HG02885 (cell line): ENCODE results near the gene REG1A.

ENCODE experiments used
- ATAC-seq: cut with Tn5 transposase; IDR thresholded peaks from one replicate; pipeline ENCODE4 v1.9.1; 2021; ENCODE audit warnings: mild to moderate bottlenecking; ENCODE audit not compliant: unreplicated experiment, poor library complexity

The REG1A gene

GRCh38 chr2:79120194-79120713 is at the start of gene REG1A:
Gene REG1A, plus strand, starts transcription at chr2:79120488. Its CDS starts 374 bp downstream, at chr2:79120862.
- ATAC-seq, result no peak

DNA sequence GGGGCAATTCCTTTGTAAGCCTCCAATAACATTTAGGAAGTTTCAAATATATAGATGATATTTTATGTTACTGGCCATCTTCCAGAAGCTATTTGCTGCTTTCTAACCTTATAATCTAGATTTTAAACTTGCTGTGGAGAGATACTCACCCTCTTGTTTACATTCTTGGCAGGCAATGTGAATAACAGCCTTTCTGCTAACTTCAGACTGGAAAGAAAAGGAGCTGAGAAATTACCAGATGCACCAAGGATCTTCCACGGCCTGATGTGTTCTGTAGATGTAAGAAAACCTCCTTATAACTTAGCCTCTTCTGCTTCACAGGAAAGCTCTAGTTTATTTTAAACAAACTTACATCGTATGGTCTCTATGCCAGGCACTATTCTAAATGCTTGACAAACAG is 49.2 kb upstream of the REG1A start:
- no peak for ATAC-seq

DNA sequence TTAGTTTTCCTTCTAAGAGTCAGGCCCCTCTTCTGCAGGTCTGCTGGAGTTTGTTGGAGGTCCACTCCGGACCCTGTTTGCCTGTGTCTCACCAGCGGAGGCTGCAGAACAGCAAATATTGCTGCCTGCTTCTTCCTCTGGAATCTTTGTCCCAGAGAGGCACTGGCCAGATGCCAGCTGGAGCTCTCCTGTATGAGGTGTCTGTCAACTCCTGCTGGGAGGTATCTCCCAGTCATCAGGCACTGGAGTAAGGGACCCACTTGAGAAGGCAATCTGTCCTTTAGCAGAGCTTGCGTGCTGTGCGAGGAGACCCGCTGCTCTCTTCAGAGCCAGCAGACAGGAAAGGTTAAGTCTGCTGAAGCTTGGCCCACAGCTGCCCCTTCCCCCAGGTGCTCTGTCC is 37.3 kb upstream of the REG1A start:
- ATAC-seq, result no peak

DNA sequence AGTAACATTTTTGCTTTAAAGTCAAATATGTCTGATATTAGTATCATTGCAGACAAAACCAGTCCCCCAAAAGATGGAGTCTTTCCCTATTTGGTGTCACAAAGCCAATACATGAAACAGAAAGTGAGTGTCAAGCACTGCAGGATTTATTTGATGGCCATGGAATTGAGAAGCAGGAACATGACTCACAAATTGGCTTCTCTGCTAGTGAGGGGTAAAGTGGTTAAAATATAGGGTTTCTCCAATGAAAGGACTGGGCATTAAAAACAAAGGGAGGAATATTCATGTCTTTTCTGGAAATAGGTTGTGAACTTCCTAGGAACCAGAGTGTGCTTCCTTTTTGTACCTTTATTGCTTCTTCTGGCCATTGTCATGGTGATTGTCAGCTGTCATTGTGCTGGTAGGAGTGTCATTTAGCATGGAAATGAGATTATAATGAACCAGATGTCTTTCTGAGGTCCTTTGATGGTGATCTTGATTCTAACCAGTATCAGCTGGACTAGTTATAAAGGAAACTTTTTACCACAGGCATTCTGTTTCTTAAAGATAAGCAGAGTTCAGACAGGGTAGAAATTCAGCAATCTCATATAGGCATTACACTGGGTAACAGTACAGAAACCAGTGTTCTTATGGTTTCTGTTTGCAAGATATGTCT is 36.6 kb upstream of the REG1A start:
- no peak for ATAC-seq

- no peak for ATAC-seq
These were observed 35.7 kb upstream of the REG1A start for GRCh38 chr2:79084495-79085135.

- no peak for ATAC-seq
These were observed 34.9 kb upstream of the REG1A start for GRCh38 chr2:79085382-79085781.

GRCh38 chr2:79086255-79086654 is 34.0 kb upstream of the REG1A start:
- ATAC-seq, result no peak

- no peak for ATAC-seq
These were observed 32.4 kb upstream of the REG1A start, which contains the start of gene REG1B for GRCh38 chr2:79087785-79088364. Gene REG1B, minus strand, starts transcription at chr2:79087993. Its CDS starts 381 bp downstream, at chr2:79087612.

GRCh38 chr2:79090693-79091092 is 29.6 kb upstream of the REG1A start:
- ATAC-seq, result no peak

GRCh38 chr2:79097843-79098242 is 22.4 kb upstream of the REG1A start:
- ATAC-seq, result no peak

GRCh38 chr2:79099140-79099686 is 21.1 kb upstream of the REG1A start:
- ATAC-seq, result no peak

DNA sequence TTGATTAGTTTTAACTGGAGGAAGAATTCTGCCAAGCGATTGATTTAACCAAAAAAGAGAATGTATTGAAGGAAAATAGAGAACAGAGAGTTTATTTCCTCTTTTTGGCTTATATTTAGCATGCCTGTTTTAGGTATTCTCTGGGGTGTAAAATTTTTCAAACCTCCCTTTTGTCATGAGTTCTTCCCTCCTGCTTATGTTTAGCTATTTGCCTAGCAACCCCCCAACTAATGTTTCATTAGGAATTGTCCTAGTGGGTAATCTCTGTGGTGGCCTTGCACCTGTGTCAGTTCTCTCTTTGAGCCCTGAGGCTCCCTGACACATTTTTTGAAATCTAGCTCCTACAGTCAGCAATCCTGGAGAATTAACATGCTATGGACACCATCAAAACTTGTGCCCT is 20.0 kb upstream of the REG1A start:
- no peak for ATAC-seq

- no peak for ATAC-seq
These were observed 19.3 kb upstream of the REG1A start for GRCh38 chr2:79101024-79101423.

GRCh38 chr2:79103214-79103613 is 17.1 kb upstream of the REG1A start:
- ATAC-seq, result no peak

DNA sequence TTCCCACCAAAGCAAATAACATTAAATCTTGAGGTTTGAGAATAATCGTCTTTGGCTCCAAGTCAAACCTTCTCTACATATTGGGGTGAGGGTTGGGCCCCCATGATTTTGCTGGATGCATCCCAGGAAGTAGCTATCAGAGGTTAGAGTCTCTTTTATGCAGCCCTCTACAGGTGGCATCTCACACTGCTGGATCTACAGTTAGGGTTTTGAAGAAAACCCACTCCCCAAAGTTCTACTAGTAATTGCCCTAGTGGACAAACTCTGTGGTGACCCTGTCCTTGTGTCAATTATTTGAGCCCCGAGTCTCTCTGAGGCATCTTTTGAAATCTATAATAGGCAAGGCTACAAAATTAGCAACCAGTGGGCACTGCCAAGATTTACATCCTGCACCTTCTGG is 15.0 kb upstream of the REG1A start:
- no peak for ATAC-seq

DNA sequence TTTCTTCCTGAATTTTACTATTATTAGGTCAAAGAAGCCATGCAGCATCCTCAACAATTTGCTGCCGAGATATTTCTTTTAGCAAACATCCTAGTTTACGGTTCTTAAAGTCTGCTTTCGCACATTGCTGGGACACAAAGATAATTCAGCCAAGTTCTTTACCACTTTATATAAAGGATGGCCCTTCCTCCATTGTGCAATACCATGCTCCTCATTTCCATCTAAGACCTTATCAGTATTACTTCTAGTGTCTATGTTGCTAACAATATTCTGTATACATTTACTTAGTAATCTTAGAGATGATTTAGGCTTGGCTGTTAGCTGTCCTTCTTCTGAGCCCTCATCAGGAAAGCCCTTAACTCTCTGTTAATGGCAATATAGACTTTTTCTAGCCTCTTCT is 8.0 kb upstream of the REG1A start:
- ATAC-seq, result no peak

DNA sequence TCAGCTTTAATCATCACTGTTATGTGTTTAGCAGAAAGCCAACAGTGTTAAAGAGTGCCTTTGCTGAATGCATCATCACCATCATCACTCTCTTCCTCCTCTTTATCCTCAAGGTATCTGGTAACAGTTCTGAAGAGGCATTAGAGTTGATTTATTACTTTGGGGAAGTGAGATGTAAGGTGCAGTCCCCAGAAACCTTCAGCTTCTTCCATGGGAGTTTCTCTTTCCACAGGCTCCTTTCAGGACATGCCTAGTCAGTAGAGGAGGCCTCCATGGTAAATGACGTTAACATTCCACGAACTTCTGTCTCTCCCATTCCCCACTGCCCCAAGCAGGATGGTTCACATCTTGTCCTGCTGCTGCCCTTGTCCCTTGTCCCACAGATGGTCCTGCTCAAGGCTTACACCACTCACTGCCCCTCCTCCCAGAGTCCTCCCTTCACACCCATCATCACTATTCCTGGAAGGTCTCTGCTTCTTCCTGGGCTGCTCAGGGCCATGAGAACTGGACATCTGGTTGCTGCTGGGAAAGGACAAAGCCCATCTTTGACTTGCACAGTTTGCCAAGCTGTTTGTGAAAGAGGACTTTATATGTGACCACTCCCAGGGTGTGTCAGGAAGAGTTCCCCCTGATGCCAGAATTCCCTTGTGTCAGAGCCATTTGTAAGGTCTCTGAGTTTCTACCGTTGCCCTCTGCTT is 5.3 kb upstream of the REG1A start:
- ATAC-seq, result no peak

DNA sequence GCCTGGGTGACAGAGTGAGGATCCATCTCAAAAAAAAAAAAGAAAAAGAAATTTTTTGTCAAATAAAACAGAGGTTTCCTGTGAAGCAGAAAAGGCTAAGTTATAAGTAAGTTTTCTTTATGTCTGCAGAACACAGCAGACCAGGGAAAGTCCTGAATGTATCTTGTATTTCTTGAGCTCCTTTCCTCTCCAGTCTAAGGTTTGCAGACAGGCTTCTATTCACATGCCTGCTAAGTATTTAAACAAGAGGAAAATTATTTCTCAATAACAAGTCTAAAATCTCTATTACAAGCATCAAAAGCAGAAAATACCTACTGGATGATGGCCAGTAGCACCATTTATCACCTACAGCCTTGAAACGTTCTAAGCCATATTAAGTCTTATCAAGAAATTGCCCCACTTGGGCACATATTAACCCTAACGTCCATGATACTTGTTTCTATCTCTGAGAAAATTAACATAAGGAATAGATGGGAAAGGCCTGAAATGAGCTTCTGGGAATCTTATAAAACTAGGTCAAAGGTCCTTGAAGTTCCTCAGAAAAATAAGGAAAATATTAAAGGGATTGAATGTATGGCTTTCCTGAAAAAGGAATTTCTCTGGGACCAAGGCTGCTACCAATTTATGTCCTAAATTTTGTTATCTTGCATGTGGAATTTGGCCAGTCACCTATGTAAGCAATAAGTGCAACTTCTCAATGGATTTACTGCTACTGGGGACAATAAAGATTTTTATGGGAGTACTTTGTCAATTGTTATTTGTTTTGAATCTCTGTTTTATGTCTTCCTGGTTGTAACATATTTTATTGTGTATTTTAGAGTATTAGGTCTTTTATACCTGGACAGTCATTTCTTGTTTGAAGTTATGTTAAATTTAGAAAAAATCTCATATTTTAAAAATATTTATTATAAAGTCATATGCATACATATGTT is 3.0 kb upstream of the REG1A start:
- ATAC-seq, result no peak

DNA sequence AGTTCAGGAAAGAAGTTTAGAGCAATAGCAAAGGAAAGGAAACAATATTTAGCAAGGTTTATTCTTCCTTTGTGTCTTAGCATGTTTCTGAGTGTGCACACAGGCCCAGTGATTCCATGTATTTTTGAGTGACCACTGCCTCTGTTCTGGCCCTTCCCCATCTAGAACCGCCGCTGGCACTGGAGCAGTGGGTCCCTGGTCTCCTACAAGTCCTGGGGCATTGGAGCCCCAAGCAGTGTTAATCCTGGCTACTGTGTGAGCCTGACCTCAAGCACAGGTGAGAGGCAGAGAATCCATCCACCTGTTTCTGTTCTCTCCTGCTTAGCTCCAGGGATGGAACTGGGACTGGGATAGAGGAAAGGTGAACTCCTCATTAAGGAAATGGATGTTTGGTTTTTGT is 2.4 kb downstream of the REG1A start:
- ATAC-seq, result no peak
